HG02973 (cell line): ENCODE measurements around the gene SPARCL1.
"Not testable (repeated sequence)": the region's sequence is repeated elsewhere in the genome, so short reads cannot be mapped to it uniquely, and the experiment has no call there.

Experiments
- ATAC-seq: cut with Tn5 transposase; IDR thresholded peaks from one replicate; pipeline ENCODE4 v1.9.1; 2021; ENCODE audit warnings: moderate library complexity; ENCODE audit not compliant: unreplicated experiment

SPARCL1 gene

DNA sequence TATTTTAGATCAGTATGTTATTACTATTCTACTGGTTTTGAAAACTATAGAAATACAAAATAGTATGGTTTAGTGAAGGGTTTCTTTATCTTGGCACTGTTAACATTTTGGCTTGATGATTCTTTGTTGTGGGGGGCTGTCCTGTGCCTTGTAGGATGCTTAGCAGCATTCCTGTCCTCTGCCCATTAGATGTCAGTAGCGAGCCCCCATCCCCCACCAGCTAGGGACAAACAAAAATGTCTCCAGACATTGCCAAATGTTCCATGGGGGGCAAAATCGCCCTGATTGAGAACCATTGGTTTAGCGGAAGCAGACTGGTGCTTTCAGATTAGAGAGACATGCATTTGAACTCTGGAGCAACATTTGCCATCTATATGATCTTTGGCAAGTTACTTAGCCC lies 23.3 kb downstream of the SPARCL1 start:
- no peak for ATAC-seq

- ATAC-seq = no peak
Measured at GRCh38 chr4:87502580-87503238, 26.5 kb downstream of the SPARCL1 start.

- peak; percentile 55 for ATAC-seq
Measured at GRCh38 chr4:87500092-87500462, 29.1 kb downstream of the SPARCL1 start.

DNA sequence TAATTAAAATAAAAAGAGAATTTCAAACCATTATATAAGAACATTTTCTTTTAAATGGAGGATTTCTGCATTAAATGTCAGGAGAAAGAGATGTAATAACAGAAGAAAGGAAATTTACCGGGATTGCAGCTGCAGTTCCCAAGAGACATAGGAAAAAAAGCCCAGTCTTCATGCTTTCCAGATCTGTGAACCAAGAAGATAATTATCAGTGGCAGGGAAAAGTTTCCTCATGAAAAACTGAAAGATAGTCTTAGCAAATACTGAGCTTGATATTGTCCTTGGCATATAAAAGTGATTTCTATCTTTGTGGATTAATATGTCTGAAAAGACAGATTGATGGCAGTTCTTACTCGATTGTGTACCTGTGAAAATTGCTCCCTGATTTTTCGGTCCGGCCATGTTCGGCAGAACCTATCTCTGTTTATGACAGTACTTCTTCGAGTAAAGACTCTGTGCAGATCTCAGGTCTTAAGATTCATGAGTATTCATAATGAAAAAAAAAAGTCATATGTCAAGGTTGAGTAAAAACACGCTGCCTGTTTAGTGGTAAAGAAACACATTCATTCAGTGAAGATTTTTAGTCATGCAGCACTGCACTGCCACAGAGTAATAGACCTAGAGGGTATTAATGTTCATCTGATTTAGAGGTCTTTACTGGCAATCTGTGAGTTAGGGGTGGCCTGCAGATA lies 29.6 kb downstream of the SPARCL1 start:
- ATAC-seq = peak; percentile 89

GRCh38 chr4:87498446-87498900 lies 30.7 kb downstream of the SPARCL1 start:
- peak; percentile 41 for ATAC-seq

GRCh38 chr4:87497578-87497977 lies 31.6 kb downstream of the SPARCL1 start:
- no peak for ATAC-seq

DNA sequence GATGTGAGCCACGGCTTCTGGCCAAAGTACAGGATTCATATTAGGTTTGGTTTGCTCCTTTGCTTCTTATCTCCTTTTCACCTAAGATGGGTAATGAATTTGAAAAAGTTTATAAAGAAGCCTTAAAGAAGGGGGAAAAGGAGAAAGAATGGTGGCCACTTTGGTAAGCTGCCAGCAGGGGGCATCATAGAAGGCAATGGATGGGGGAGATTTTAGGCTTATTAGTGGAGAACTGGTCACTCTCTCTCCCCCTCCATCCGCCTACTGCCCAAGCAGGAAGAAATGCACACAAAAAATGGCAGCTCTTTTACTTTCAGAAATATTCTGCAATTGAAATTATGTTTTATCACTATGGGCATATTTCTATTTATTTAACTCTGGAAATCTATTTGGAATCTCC lies 32.0 kb downstream of the SPARCL1 start:
- ATAC-seq = no peak

DNA sequence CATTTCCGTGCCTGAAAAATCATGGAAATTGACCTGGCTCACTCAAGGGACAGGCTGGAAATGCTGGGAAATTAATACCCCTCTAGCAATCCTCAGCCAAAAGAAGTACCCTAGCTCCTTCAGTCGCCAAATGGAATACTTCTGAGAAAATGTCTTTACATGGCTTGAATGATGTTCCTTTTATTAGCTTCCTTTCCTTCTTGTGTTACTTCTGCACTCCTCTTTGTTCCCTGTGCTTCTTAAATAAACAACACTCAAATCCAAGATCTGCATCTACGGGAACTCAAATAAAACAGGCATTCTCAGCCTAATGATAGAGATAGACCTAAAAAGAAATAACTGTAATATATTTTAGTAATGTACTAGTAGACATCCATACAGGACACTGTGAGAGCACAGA lies 36.1 kb downstream of the SPARCL1 start:
- ATAC-seq = no peak

DNA sequence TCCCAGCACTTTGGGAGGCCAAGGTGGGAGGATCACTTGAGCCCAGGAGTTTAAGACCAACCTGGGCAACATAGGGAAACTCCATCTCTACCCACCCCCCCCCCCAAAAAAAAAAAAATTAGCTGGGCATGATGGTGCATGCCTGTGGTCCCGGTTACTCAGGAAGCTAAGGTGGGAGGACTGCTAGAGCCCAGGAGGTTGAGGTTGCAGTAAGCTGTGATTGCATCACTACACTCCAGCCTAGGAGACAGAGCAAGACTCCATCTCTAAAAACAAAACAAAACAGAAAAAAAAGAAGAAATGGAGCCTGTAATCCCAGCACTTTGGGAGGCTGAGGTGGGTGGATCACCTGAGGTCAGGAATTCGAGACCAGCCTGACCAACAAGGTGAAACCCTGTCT lies 37.3 kb downstream of the SPARCL1 start:
- ATAC-seq = not testable (repeated sequence)

DNA sequence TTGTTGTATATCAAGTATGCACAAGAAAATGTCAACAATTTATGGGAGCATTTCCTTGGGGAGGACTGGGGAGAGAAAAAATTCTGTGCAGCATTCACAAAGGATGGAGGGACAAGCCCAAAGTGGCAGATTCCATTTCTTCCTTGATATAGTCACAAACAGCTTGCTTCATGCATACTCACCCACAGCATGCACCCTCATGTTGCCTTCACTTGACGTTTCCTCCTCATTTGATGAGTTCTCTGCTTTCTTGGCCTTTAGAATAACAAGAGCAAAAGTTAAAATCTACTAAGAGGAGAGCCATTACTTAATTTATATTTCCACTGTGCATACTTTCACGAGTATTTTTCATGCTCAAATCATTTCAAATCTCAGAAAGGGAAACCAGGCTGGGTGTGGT lies 37.7 kb downstream of the SPARCL1 start:
- ATAC-seq = no peak

DNA sequence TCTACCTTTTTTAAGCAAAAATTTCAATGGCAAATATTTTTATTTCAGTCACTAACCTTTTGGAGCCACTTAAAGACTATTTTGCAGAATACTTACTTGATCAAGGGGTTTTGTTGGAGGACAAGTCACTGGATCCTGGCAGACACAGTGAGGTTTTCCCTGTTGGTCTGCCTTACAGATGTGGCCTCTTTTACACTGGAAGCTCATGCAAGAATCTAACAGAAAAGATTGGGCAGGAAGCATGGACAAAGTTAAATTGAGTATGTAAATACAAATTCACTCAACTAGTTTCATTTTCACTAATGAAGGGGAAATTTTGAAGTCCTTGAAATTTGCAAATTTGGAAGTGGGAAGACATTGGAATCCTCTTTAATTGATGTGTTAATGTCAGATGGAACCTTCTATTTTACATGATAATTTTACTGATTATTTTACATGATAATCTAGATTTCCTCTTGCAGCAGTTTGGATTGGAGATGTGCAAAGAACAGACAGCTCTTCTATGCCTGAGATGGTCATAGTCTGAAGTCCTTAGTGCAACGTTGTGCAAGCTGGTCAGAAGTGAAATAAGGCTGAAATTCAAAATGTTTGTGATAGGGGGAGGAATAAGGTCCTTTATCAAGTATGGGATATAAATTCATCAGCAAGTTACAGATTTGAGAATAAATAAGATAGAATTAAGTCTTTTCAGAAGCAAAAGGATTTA lies 38.4 kb downstream of the SPARCL1 start:
- ATAC-seq = no peak

- no peak for ATAC-seq
Measured at GRCh38 chr4:87489678-87490077, 39.5 kb downstream of the SPARCL1 start.

DNA sequence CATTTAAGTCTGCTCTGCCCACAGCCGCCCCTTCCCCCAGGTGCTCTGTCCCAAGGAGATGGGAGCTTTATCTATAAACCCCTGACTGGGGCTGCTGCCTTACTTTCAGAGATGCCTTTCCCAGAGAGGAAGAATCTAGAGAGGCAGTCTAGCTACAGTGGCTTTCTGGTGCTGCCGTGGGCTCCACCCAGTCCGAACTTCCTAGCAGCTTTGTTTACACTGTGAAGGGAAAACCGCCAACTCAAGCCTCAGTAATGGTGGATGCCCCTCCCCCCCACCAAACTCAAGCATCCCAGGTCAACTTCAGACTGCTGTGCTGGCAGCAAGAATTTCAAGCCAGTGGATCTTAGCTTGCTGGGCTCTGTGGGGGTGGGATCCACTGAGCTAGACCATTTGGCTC lies 40.5 kb downstream of the SPARCL1 start:
- not testable (repeated sequence) for ATAC-seq

DNA sequence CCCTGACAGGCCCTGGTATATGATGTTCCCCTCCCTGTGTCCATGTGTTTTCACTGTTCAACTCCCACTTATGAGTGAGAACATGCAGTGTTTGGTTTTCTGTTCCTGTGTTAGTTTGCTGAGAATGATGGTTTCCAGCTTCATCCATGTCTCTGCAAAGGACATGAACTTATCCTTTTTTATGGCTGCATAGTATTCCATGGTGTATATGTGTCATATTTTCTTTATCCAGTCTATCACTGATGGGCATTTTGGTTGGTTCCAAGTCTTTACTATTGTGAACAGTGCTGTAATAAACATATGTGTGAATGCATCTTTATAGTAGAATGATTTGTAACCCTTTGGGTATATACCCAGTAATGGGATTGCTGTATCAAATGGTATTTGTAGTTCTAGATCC lies 45.9 kb downstream of the SPARCL1 start:
- ATAC-seq = not testable (repeated sequence)

- ATAC-seq = no peak
Measured at GRCh38 chr4:87481377-87481776, 47.8 kb downstream of the SPARCL1 start.

DNA sequence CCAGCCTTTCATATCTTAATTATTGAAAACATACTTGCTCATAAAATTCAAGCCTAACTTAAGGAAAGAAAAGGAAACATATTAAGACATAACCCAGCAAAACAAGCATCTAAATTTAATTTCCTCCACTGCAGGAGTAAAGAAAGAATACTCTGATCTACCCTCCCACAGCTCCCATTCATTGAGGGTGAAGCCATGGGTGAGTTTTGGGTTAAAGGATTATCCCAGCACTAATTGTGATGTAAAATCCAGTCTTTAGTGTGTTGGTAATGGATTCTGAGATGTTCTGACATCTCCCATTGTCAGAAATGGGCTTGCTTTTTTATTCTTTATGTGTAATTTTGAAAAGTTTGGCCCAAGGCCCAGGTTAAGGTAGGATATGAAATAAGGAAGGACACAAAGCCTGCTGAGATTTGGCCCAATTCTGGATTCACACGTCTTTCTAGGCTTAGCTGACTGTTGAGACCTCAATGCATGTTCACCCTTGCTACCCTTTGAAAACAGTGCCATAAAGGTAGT lies 50.4 kb downstream of the SPARCL1 start:
- no peak for ATAC-seq

- ATAC-seq = no peak
Measured at GRCh38 chr4:87476934-87477333, 52.2 kb downstream of the SPARCL1 start.

GRCh38 chr4:87469390-87469789 lies 59.8 kb downstream of the SPARCL1 start:
- no peak for ATAC-seq

DNA sequence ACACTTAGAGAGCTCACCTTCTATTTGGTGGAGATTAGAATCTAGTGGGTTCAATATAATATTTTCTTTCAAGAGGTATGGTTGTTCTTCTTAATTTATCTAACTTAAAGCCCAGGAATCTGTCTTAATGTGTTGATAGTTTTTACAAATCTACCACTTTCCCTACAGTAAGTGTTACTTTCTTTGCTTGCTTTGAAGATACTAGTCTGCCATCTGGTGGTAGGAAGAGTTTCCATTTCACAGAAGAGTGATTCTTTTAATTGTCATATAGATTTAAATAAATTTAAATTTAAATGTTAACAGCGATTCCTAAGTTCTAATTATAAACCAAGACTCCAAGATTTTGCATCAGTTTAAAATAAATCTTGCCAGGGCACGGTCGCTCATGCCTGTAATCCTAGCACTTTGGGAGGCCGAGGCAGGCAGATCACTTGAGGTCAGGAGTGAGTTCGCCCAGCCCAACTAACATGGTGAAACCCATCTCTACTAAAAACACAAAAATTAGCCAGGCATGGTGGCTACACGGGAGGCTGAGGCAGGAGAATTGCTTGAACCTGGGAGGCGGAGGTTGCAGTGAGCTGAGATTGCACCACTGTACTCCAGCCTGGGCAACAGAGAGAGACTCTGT lies 63.3 kb downstream of the SPARCL1 start:
- peak; percentile 56 for ATAC-seq

DNA sequence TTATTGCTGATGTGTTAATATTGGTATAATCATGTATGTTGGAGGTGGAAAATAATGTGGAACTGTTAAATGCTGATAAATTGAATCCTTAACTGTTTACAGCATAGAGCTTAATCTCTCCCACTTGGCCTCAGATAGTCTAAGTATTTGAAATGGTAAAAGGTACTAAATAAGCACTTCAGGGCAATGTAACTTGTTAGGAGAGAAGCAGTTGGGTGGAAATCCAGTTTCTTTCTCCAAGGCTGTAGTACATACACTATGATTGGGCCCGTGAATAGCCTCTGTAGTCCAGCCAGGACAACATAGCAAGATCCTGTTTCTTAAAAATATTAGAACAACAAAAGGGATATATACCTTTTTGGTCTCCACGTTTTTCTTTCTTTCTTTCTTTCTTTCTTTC lies 67.1 kb downstream of the SPARCL1 start:
- no peak for ATAC-seq

DNA sequence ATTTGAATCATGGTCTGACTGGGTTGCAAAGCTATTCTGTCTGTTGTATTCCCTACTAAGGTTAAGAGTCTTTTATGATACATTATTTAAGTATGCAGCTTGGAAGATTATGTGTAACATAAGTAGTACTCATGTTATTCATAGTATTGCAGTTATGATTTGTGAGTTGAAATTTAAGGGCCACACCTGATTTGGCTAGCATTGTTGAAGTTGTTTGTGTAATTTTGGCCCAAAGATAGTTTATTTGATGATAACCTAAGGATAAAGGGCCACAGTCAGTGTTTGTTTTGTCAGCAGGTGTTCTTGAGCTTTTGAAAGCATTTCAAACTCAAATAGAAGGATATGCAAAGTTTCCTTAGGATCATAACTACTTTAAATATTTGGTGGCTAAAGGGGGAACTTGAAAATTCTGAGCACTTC lies 67.9 kb downstream of the SPARCL1 start:
- no peak for ATAC-seq
